Ectodermal cell (in vitro differentiated cells): Measurements from ENCODE around the gene PTGR1.
"Not testable (repeated sequence)": the region's sequence is repeated elsewhere in the genome, so short reads cannot be mapped to it uniquely, and the experiment has no call there.

Experiments
- H3K27ac ChIP-seq: 2 replicates; pipeline ENCODE4 v1.7.0; 2013; ENCODE audit warnings: mild to moderate bottlenecking, low read depth, low read length; ENCODE audit not compliant: insufficient read depth, poor library complexity, severe bottlenecking
- H3K27me3 ChIP-seq: 2 replicates; pipeline ENCODE4 v1.7.0; 2013; ENCODE audit warnings: mild to moderate bottlenecking, low read length; ENCODE audit not compliant: insufficient read depth, control insufficient read depth, poor library complexity, severe bottlenecking
- H3K36me3 ChIP-seq: one replicate; pipeline ENCODE4 v1.7.0; 2013; ENCODE audit warnings: low read length; ENCODE audit not compliant: control insufficient read depth, insufficient read depth
- H3K4me1 ChIP-seq: one replicate; pipeline ENCODE4 v1.7.0; 2013; ENCODE audit warnings: low read length; ENCODE audit not compliant: control insufficient read depth, insufficient read depth
- H3K4me3 ChIP-seq: 2 replicates; pipeline ENCODE4 v1.7.0; 2013; ENCODE audit warnings: low read depth, low read length, control low read depth; ENCODE audit not compliant: insufficient read depth
- H3K9me3 ChIP-seq: 2 replicates; pipeline ENCODE4 v1.7.0; 2013; ENCODE audit warnings: mild to moderate bottlenecking, low read length, moderate library complexity; ENCODE audit not compliant: control insufficient read depth
- WGBS, 2 experiments: methylation state at CpG; one replicate each; pipeline ENCODE4 v1.1.7; 2013; ENCODE audit warnings: missing lambda C conversion rate in 2 of 2; 5-methylcytosine and 5-hydroxymethylcytosine counted together

Gene PTGR1

DNA sequence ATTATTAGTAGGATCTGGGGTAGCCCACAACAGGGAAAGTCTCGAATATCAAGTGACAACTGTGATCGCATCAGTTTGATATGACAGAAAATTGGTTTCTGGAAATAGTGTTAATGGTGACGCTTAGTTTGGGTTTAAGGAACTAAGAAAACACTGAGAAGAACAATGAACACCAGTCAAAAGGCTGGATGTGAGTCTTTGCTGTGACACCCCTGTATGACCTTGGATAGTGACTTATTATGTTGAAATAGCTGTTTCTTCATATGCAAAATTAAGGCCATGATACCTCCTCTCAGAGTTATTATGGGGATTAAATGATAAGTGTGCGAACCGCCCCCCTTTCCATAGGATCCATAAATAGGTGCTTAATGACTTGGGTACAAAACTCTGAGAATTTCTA, 32.6 kb upstream of the PTGR1 start:
- H3K4me1 ChIP-seq: peaks cover 14% of the 10 kb centered on the region
- WGBS, 2 experiments: 47 to 53% methylated on average over 5 of the region's 5 CpGs
- no peaks in the 10 kb centered on the region for H3K27me3 ChIP-seq
- no peak overlapping the region for H3K27ac ChIP-seq
- no peaks in the 10 kb centered on the region for H3K36me3 ChIP-seq
- peak overlapping the region; percentile 90 for H3K4me3 ChIP-seq
- H3K9me3 ChIP-seq: no peaks in the 10 kb centered on the region

DNA sequence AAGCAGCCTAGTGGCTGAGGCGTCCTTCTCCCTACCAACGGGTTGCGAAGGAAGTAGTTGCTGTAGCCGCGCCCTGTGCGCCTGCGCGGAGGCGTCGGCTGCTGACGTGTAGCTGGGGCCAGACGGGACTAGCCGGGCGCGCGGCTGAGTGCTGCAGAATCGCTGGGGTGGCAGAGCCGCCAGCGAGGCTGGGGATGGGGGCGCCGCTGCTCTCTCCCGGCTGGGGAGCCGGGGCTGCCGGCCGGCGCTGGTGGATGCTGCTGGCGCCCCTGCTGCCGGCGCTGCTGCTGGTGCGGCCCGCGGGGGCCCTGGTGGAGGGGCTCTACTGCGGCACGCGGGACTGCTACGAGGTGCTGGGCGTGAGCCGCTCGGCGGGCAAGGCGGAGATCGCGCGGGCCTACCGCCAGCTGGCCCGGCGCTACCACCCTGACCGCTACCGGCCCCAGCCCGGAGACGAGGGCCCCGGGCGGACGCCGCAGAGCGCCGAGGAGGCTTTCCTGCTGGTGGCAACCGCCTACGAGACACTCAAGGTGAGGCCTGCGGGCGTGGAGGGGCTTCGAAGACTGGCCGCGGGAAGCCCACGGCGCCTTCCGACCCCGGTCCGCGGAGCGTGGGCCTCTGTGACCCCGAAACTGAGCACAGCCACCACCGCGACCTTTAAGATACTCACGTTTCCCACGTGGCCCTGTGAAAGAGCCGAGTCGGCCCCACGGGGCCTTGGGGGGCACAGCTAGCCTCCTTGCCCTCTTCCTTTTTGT, 31.9 kb upstream of the PTGR1 start, which contains the start of gene DNAJC25:
DNAJC25 (plus strand) TSS at position 121 of the 758 bp plus-strand sequence; CDS start at position 195, 74 bp downstream.
- no peaks in the 10 kb centered on the region for H3K36me3 ChIP-seq
- no peaks in the 10 kb centered on the region for H3K27me3 ChIP-seq
- H3K4me1 ChIP-seq: peaks cover 14% of the 10 kb centered on the region
- peak within 1 kb of the TSS; percentile 90 for H3K4me3 ChIP-seq
- H3K9me3 ChIP-seq: no peaks in the 10 kb centered on the region
- peak within 1 kb of the TSS; percentile 70 for H3K27ac ChIP-seq
- WGBS, 2 experiments: 0 to 1% methylated on average over 79 of the region's 79 CpGs

DNA sequence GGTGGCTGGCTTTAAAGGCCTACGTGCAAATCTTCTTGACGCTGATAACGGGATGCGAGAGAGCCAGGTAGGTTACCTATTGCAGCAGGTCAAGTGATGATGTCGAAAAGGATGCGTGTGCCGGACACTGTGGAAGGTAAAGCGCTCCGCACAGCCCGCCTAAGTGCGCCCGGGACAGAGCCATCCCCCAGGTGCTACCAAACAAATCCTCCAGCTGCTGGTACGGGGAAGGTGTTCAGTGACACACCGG, 31.4 kb upstream of the PTGR1 start:
- peaks cover 14% of the 10 kb centered on the region for H3K4me1 ChIP-seq
- H3K4me3 ChIP-seq: peak overlapping the region; percentile 90
- no peaks in the 10 kb centered on the region for H3K27me3 ChIP-seq
- H3K27ac ChIP-seq: peak overlapping the region; percentile 46
- no peaks in the 10 kb centered on the region for H3K9me3 ChIP-seq
- no peaks in the 10 kb centered on the region for H3K36me3 ChIP-seq
- 0% methylated on average over 14 of the region's 14 CpGs for WGBS, 2 experiments

DNA sequence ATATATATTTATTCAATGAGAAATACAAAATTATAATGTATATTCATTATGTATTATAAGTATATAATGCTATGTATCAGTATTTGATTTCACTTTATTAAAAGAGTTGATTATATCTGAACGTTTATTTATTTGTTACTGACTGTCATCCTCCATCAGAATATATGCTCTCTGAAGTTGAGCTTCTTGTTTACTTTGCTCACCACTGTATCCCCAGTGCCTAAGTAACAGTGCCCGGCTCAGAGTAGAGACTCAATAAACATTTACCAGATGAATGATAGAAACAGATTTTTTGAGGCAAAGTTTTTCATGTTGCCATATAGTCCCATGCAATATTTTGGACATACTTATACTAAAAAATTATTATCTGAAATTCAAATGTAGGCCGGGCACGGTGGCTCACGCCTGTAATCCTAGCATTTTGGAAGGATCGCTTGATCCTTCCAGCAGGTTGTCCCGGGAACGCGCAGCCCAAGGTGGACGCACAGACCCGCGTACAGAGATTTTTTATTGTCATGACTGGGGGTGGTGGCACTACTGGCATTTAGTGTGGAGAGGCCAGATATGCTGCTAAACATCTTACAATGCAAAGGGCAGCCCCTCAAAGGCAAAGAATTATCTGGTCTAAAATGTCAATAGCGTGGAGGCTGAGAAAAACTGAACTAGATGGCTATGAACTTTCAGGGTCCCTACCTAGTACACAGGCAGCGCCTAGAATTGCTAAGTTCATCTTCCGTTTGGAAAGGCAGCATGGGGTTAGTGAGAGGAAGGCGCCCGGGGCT, 30.9 kb upstream of the PTGR1 start:
- WGBS, 2 experiments: 29 to 30% methylated on average over 16 to 17 of the region's 17 CpGs
- H3K9me3 ChIP-seq: no peaks in the 10 kb centered on the region
- peak overlapping the region; percentile 46 for H3K27ac ChIP-seq
- peak overlapping the region; percentile 90 for H3K4me3 ChIP-seq
- no peaks in the 10 kb centered on the region for H3K36me3 ChIP-seq
- H3K27me3 ChIP-seq: no peaks in the 10 kb centered on the region
- peaks cover 14% of the 10 kb centered on the region for H3K4me1 ChIP-seq

DNA sequence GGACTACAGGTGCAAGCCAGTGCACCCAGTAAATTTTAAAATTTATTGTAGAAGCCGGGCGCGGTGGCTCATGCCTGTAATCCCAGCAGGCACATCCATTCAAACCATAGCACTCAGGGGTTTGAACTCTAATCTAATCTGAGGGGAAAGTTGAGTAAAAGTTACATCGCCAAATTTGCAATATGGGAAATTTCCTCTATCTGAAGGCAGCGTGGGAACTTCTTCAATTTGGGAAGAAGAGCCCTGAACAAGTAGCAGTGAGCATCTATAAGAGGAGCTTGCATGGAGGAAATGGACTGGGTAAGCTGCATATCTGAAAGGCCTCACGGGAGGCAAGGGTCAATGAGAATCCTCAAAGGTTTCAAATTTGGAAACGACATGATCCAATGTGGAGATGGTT, 29.0 kb upstream of the PTGR1 start:
- WGBS, 2 experiments: 86 to 91% methylated on average over 7 of the region's 7 CpGs
- no peak overlapping the region for H3K4me3 ChIP-seq

DNA sequence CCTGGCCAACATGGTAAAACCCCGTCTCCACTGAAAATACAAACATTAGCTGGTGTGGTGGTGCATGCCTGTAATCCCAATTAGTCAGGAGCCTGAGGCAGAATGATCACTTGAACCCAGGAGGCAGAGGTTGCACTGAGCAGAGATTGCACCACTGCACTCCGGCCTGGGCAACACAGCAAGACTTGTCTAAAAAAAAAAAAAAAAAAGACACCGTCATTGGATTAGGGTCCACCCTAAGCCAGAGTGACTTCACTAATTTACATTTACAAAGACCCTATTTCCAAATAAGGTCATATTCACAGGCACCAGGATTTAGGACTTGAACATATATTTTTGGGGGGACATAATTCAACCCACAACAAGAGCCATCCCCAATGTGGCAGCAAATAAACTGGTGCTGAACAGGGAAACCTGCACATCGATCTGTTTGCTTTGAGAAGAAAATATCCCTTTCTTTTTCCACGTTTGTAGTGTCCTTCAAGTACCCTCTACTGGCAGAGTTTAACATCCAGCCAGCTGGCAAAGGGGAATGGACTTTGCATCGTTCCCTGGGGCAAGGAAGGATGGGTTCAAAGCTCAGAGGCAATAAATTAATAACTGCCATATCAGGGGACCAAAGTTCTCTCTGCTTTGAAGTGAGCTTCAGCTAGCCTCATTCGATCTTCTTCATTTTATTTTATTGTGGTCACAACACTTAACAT, 28.0 kb upstream of the PTGR1 start:
- no peaks in the 10 kb centered on the region for H3K36me3 ChIP-seq
- WGBS, 2 experiments: 76 to 85% methylated on average over 6 to 7 of the region's 7 CpGs
- H3K27ac ChIP-seq: no peak overlapping the region
- H3K4me3 ChIP-seq: no peak overlapping the region
- no peaks in the 10 kb centered on the region for H3K9me3 ChIP-seq
- H3K4me1 ChIP-seq: peaks cover 3% of the 10 kb centered on the region
- H3K27me3 ChIP-seq: no peaks in the 10 kb centered on the region

More for the DNA sequence above, 29.0 kb upstream of the PTGR1 start:
- Histone ChIP-seq H3K36me3 (no peaks in the 10 kb centered on the region), H3K27ac (no peak overlapping the region), H3K27me3 (no peaks in the 10 kb centered on the region), H3K9me3 (no peaks in the 10 kb centered on the region), H3K4me1 (peaks cover 13% of the 10 kb centered on the region)

DNA sequence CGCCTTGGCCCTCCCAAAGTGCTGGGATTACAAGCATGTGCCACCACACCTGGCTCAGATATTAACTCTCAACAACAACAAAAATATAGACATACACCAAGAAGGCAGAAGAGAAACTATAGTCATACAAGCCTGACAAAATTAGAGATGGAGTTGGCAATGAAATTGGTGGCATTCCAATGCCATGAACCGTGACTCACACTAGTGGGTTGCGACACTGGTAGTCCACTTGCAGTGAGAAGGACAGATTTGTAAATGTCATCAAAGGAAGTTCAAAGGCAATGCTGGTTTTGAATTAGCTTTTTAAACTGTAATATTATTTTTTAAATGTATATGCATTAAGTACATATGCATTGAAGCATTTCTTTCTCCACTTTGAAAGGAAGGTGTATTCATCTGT, 23.2 kb upstream of the PTGR1 start:
- no peaks in the 10 kb centered on the region for H3K4me1 ChIP-seq
- WGBS, 2 experiments: 93 to 99% methylated on average over 3 of the region's 3 CpGs
- H3K27me3 ChIP-seq: no peaks in the 10 kb centered on the region
- H3K27ac ChIP-seq: no peak overlapping the region
- H3K4me3 ChIP-seq: no peak overlapping the region
- H3K9me3 ChIP-seq: no peaks in the 10 kb centered on the region
- H3K36me3 ChIP-seq: no peaks in the 10 kb centered on the region

DNA sequence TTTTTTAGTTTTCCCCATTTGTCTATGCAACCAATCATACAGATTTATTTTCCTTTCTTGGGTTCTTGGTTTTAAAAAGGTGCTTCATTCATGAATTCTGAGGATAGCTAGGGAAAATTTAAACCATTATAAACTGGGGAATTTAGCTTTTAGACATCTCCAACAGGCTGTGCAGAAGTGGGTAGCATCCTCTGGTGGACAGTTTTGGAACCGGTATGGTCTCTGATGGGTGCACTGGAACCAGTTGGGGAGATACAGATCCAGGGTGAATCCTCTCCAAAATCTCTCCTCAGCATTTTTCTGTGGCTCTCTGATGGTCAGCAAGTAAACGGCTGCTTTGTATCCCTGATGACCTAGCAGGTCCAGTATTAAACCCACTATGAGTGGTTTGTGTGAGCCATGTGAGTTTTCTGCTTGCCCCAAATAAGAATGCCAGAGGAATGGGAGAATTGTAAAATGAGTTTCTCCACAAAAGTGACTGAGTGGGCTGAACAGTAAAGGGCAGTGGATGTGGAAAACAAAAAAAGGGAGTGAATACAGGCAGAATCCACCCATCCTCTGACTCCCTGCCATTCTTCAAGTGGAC, 22.5 kb upstream of the PTGR1 start:
- 53 to 54% methylated on average over 2 of the region's 2 CpGs for WGBS, 2 experiments
- Histone ChIP-seq H3K27ac (no peak overlapping the region), H3K9me3 (no peaks in the 10 kb centered on the region), H3K4me1 (no peaks in the 10 kb centered on the region), H3K27me3 (no peaks in the 10 kb centered on the region), H3K36me3 (no peaks in the 10 kb centered on the region), H3K4me3 (no peak overlapping the region)

DNA sequence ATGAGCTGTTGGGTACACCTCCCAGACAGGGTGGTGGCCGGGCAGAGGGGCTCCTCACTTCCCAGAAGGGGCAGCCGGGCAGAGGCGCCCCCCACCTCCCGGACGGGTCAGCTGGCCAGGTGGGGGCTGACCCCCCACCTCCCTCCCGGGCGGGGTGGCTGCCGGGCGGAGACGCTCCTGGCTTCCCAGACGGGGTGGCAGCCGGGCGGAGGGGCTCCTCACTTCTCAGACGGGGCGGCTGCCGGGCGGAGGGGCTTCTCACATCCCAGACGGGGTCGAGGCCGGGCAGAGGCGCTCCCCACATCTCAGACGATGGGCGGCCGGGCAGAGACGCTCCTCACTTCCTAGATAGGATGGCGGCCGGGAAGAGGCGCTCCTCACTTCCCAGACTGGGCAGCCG, 17.9 kb upstream of the PTGR1 start:
- not testable (repeated sequence) for H3K27me3 ChIP-seq, H3K4me3 ChIP-seq, H3K9me3 ChIP-seq, H3K36me3 ChIP-seq, H3K27ac ChIP-seq, H3K4me1 ChIP-seq
- WGBS, 2 experiments: 96 to 98% methylated on average over 27 of the region's 29 CpGs

DNA sequence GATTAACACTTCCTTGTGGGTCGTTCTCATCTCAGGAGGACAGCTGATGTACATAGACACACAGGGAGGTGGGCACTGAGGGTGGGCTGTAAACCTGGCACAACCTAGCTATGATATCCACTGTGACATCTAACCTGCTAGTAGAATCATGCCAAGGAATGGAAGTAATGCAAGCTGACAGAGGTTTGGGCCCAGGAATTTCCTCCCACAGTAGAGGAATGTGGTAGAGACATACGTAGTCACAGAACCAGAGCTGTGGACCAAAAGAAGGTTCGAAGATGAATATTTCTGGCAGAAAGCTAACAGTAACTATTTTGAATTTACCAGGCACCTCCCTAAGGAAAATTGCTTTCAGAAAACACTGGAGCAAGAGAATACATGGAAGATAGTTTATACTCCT, 16.5 kb upstream of the PTGR1 start:
- Histone ChIP-seq H3K27ac (no peak overlapping the region), H3K36me3 (no peaks in the 10 kb centered on the region), H3K9me3 (no peaks in the 10 kb centered on the region), H3K4me1 (no peaks in the 10 kb centered on the region), H3K4me3 (no peak overlapping the region), H3K27me3 (no peaks in the 10 kb centered on the region)
- 83 to 88% methylated on average over 3 of the region's 3 CpGs for WGBS, 2 experiments
